GM12874 (cell line): ENCODE results near the gene MTMR1.

Experiments
- CTCF ChIP-seq: IDR thresholded peaks from 2 replicates; pipeline ENCODE4 v1.5.1; 2011; ENCODE audit warnings: low read depth, mild to moderate bottlenecking, control low read depth, low read length, moderate library complexity; ENCODE audit not compliant: insufficient read depth

MTMR1 gene

GRCh38 chrX:150768132-150768485 is 74.9 kb downstream of the MTMR1 start:
- TF ChIP-seq CTCF, result no peak

- no peak for TF ChIP-seq CTCF
Observed at GRCh38 chrX:150768580-150769190, 75.5 kb downstream of the MTMR1 start.

- no peak for TF ChIP-seq CTCF
Observed at GRCh38 chrX:150769408-150769807, 76.2 kb downstream of the MTMR1 start.

- TF ChIP-seq CTCF, result no peak
Observed at GRCh38 chrX:150770623-150771022, 77.4 kb downstream of the MTMR1 start.

- no peak for TF ChIP-seq CTCF
Observed at GRCh38 chrX:150771116-150771515, 77.9 kb downstream of the MTMR1 start.

- peak; percentile 82 for TF ChIP-seq CTCF
Observed at GRCh38 chrX:150772150-150772970, 79.2 kb downstream of the MTMR1 start.

GRCh38 chrX:150773117-150773516 is 79.9 kb downstream of the MTMR1 start:
- TF ChIP-seq CTCF, result no peak
